GM12873 (cell line): ENCODE results near the gene IRX3.

Experiments
- TF ChIP-seq, protein P1 (sequence below): IDR thresholded peaks from 2 replicates; pipeline ENCODE4 v1.5.1; 2012; ENCODE audit warnings: low read depth, mild to moderate bottlenecking, moderate library complexity, low read length, control low read depth; ENCODE audit not compliant: insufficient read depth; ENCODE audit errors: missing control alignments

Gene IRX3

DNA sequence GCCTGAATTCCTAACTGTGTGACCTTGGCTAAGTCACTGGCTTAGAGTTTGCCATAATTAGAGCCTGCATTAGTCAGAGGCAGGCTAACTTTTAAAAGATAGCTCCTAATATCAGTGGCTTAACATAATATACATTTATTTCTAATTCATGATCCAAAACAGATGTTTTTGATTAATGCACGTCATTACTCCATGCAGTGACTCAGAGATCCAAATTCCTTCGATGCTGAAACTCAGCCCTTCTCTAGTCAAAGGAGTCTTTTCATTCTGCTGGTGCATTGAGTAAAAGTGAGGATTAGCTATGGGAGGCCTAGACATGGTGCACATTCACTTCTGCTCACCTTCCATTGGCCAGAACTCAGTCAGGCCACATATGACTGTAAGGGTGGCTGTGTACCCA is 49.8 kb downstream of the IRX3 start:
- TF ChIP-seq, protein P1, sequence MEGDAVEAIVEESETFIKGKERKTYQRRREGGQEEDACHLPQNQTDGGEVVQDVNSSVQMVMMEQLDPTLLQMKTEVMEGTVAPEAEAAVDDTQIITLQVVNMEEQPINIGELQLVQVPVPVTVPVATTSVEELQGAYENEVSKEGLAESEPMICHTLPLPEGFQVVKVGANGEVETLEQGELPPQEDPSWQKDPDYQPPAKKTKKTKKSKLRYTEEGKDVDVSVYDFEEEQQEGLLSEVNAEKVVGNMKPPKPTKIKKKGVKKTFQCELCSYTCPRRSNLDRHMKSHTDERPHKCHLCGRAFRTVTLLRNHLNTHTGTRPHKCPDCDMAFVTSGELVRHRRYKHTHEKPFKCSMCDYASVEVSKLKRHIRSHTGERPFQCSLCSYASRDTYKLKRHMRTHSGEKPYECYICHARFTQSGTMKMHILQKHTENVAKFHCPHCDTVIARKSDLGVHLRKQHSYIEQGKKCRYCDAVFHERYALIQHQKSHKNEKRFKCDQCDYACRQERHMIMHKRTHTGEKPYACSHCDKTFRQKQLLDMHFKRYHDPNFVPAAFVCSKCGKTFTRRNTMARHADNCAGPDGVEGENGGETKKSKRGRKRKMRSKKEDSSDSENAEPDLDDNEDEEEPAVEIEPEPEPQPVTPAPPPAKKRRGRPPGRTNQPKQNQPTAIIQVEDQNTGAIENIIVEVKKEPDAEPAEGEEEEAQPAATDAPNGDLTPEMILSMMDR = no peak

DNA sequence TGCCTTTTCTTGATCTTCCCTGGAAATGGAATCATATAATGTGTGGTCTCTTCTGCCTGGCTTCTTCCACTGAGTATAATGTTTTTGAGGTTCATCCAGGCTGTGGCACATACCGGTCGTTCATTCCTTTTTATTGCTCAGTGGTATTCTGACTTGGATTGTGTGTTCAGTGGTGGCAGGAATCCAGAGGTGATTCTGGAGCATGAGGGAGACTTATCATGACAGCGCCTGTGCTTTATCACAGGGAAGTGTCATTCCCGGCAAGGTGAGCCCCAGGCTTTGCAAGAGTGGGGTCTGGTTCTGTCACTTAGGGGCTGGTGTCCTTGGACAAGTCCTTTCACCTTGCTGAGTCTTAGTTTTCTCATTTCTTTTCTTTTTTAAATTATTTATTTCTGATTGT is 53.0 kb downstream of the IRX3 start:
- TF ChIP-seq, protein P1 = no peak
